H7 (cell line): Measurements from ENCODE around the gene DNAI7. TPM values are rescaled to one million over a fixed set of nuclear protein-coding genes. Genes with fewer than 3 reads are reported as not detected.

Source experiments
- DNase-seq: peaks from one replicate; pipeline ENCODE4 v3.0.0; 2012
- H3K27me3 ChIP-seq: 2 replicates; pipeline ENCODE4 v1.6.0; 2011; ENCODE audit warnings: mild to moderate bottlenecking, low read length; ENCODE audit not compliant: control insufficient read depth, insufficient read depth
- H3K36me3 ChIP-seq: replicated peaks from 2 replicates; pipeline ENCODE4 v1.5.1; 2011; ENCODE audit warnings: low read length; ENCODE audit not compliant: control insufficient read depth, insufficient read depth
- H3K4me3 ChIP-seq: 2 replicates; pipeline ENCODE4 v1.5.1; 2011; ENCODE audit warnings: low read depth, mild to moderate bottlenecking, control low read depth, low read length, moderate library complexity; ENCODE audit not compliant: insufficient read depth
- total RNA-seq: library from RNA; depleted of rRNA; stranded (reverse); fragments of >200 nt; shearing (Covaris generic); gene quantifications from 2 replicates; pipeline ENCODE4 v1.2.3, GENCODE V29; 2014; rRNA removed

The DNAI7 gene
- total RNA-seq, 1 experiment from 2014 or later = 0.59 TPM

DNA sequence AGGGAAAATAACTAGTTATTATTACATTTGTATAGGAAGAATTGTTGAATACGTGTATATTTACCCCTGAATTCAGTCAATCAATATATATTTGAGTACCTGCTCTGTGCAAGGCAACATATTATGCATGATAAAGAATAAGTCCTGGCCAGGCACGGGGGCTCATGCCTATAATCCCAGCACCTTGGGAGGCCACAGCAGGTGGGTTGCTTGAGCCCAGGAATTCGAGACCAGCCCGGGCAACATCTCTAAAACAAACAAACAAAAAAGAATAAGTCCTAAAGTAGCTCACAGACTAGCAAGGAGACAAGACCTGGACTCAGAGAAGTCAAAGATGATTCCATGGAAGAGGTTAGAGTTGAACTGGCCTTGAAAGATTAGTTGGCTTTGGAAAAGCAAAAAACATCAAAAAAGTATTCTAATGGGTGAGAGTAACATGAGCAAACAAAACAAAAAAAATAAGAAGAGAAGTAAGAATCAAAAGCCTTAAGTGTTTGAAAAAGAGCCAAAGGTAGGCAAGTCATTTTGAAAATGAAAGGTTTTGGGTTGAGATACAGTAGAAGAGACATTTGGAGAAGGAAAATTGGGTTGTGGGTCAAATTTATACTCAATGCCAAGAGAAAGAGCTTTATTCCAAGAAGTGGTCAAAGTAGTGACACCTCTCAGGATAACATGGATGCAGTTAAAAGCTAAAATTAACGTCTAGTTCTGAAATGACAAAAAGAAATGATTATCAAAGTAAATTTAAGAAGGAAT, 130.9 kb downstream of the DNAI7 start:
- DNase-seq = no peak
- H3K4me3 ChIP-seq = no peak overlapping the region
- H3K27me3 ChIP-seq = no peaks in the 10 kb centered on the region
- no peaks in the 10 kb centered on the region for H3K36me3 ChIP-seq

GRCh38 chr12:25058658-25059058, 136.3 kb downstream of the DNAI7 start:
- DNase-seq = no peak
- H3K4me3 ChIP-seq = no peak overlapping the region
- no peaks in the 10 kb centered on the region for H3K36me3 ChIP-seq
- H3K27me3 ChIP-seq = no peaks in the 10 kb centered on the region

Other genes starting within 250 kb of the DNAI7 start
- 150 and 157 TPM in 2 replicates for gene BCAT1, start 246.1 kb downstream of the DNAI7 start, total RNA-seq
- 9.4 and 10.9 TPM in 2 replicates for gene ETFRF1, start 77 bp upstream of the DNAI7 start, total RNA-seq
- gene KRAS, start 55.8 kb upstream of the DNAI7 start, total RNA-seq = 19.5 and 22.2 TPM in 2 replicates